Measurements from ENCODE around the gene EPB41L2.

GRCh38 chr6:131107151-131107550, 44.1 kb upstream of the EPB41L2 start:
- TF ChIP-seq POLR2A (IDR thresholded peaks at IDR 0.05) (no peak), CTCF (IDR thresholded peaks at IDR 0.05 in 4 of 5, conservative IDR thresholded peaks at IDR 0.05 in 1 of 5) (no peak)
